Upper lobe of left lung (tissue), 4 donors: ENCODE results near the gene ZBTB12.

Experiments
- CTCF ChIP-seq, 6 experiments: fragments of 450-650 bp in 4 of 6; fragments of 200-600 bp in 2 of 6; sonication (generic) in 2 of 6; IDR thresholded peaks; one replicate each; pipeline ENCODE4 v1.5.1; 2016 to 2019; ENCODE audit warnings: antibody characterized with exemption in 6 of 6
- POLR2A ChIP-seq, 4 donors: fragments of 450-650 bp; IDR thresholded peaks; one replicate each; pipeline ENCODE4 v1.5.1; 2016 to 2017; ENCODE audit warnings: antibody characterized with exemption in 4 of 4, mild to moderate bottlenecking in 2 of 4
- POLR2AphosphoS5 ChIP-seq, 2 donors: sonication (generic); formaldehyde crosslinking; IDR thresholded peaks; one replicate each; pipeline ENCODE4 v1.5.1; 2017; ENCODE audit warnings: antibody characterized with exemption in 2 of 2

GRCh38 chr6:31876357-31876756, 25.5 kb downstream of the ZBTB12 start:
- TF ChIP-seq POLR2A (IDR thresholded peaks at IDR 0.05) (no peak), CTCF (IDR thresholded peaks at IDR 0.05) (no peak), POLR2AphosphoS5 (IDR thresholded peaks at IDR 0.05) (no peak)
